Measurements from ENCODE around the gene RIPOR3. TPM values are rescaled to one million over a fixed set of nuclear protein-coding genes. Genes with fewer than 3 reads are reported as not detected.
"Not testable (repeated sequence)": the region's sequence is repeated elsewhere in the genome, so short reads cannot be mapped to it uniquely, and the experiment has no call there.

RIPOR3 gene
- total RNA-seq, 1 donor from 2014 or later: 15.1 TPM

GRCh38 chr20:50710492-50711063 is 19.2 kb upstream of the RIPOR3 start:
- no peak for TF ChIP-seq CTCF (IDR thresholded peaks at IDR 0.05)
- Histone ChIP-seq H3K27me3 (no peaks in the 10 kb centered on the region), H3K4me3 (no peak overlapping the region), H3K27ac (no peak overlapping the region), H3K36me3 (no peaks in the 10 kb centered on the region), H3K9me3 (no peaks in the 10 kb centered on the region), H3K4me1 (no peaks in the 10 kb centered on the region)
- DNase-seq (ENCODE audit: low spot score in 2 of 2): no peak
- intact Hi-C loops (cut with DNase I): no loop called here

DNA sequence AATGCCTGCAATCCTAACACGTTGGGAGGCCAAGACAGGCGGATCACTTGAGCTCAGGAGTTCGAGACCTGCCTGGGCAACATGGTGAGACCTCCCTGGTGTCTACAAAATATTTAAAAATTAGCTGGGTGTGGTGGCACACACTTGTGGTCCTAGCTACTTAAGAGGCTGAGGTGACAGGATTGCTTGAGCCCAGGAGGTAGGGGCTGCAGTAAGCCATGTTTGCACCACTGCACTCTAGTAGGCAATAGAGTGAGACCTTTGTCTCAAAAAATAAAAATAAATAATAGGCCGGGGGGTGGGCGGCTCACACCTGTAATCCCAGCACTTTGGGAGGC is 18.3 kb upstream of the RIPOR3 start:
- Histone ChIP-seq H3K27ac (no peak overlapping the region), H3K36me3 (no peaks in the 10 kb centered on the region), H3K4me1 (no peaks in the 10 kb centered on the region), H3K27me3 (no peaks in the 10 kb centered on the region), H3K9me3 (no peaks in the 10 kb centered on the region), H3K4me3 (no peak overlapping the region)
- intact Hi-C loops (cut with DNase I): no loop called here
- TF ChIP-seq CTCF (IDR thresholded peaks at IDR 0.05): no peak
- DNase-seq (ENCODE audit: low spot score in 2 of 2): no peak

- Histone ChIP-seq H3K4me3 (no peak overlapping the region), H3K36me3 (no peaks in the 10 kb centered on the region), H3K27me3 (no peaks in the 10 kb centered on the region), H3K9me3 (no peaks in the 10 kb centered on the region), H3K27ac (no peak overlapping the region), H3K4me1 (no peaks in the 10 kb centered on the region)
- no peak for TF ChIP-seq CTCF (IDR thresholded peaks at IDR 0.05)
- no peak for DNase-seq (ENCODE audit: low spot score in 2 of 2)
- intact Hi-C loops (cut with DNase I): no loop called here
Measured at GRCh38 chr20:50708845-50709635, 17.7 kb upstream of the RIPOR3 start.

GRCh38 chr20:50704971-50705370 is 13.6 kb upstream of the RIPOR3 start:
- TF ChIP-seq CTCF (IDR thresholded peaks at IDR 0.05): no peak
- DNase-seq (ENCODE audit: low spot score in 2 of 2): no peak
- H3K27me3 ChIP-seq: no peaks in the 10 kb centered on the region
- intact Hi-C loops (cut with DNase I): no loop called here
- H3K27ac ChIP-seq: no peak overlapping the region
- no peaks in the 10 kb centered on the region for H3K9me3 ChIP-seq
- H3K36me3 ChIP-seq: no peaks in the 10 kb centered on the region
- H3K4me3 ChIP-seq: no peak overlapping the region
- no peaks in the 10 kb centered on the region for H3K4me1 ChIP-seq

- no peaks in the 10 kb centered on the region for H3K36me3 ChIP-seq
- no peak overlapping the region for H3K27ac ChIP-seq
- TF ChIP-seq CTCF (IDR thresholded peaks at IDR 0.05): no peak
- no peaks in the 10 kb centered on the region for H3K27me3 ChIP-seq
- H3K9me3 ChIP-seq: no peaks in the 10 kb centered on the region
- no peak overlapping the region for H3K4me3 ChIP-seq
- intact Hi-C loops (cut with DNase I): no loop called here
- no peaks in the 10 kb centered on the region for H3K4me1 ChIP-seq
- DNase-seq (ENCODE audit: low spot score in 2 of 2): no peak
Measured at GRCh38 chr20:50704514-50704913, 13.2 kb upstream of the RIPOR3 start.

- H3K4me1 ChIP-seq; H3K9me3 ChIP-seq; H3K36me3 ChIP-seq; H3K27ac ChIP-seq; H3K27me3 ChIP-seq; H3K4me3 ChIP-seq; DNase-seq (ENCODE audit: low spot score in 2 of 2); intact Hi-C loops (cut with DNase I): not testable (repeated sequence)
Measured at GRCh38 chr20:50703651-50704438, 12.5 kb upstream of the RIPOR3 start.
